Measurements from ENCODE around the gene ST6GAL1. TPM values are rescaled to one million over a fixed set of nuclear protein-coding genes. Genes with fewer than 3 reads are reported as not detected.

The ST6GAL1 gene
- polyA plus RNA-seq, 1 of the 3 experiments (the other 2 are of a cell fraction), result 3.9 TPM

DNA sequence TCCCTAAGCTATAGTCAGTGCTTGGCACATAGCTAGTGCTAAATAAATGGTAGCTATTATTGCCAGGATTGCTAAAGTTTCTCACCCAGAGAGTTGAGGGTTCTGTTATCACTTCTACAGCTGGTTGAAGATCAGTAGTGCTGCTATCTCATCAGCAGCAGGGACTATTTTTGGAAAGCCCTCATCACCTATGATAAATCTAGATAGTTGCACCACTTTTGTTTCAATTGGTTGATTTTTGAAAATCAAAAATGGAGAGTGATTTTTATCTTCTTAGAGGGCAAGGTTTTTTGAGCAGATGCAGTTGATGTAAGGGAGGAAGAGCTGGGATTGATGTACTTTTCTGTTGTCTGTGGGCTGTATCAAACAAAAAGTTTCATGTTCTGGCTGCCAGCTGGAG lies 101.6 kb downstream of the ST6GAL1 start:
- H3K9ac ChIP-seq, result no peak overlapping the region
- H3K27ac ChIP-seq (ENCODE audit: low read depth in 2 of 2, low read length in 1 of 2), result no peak overlapping the region
- no peaks in the 10 kb centered on the region for H3K27me3 ChIP-seq (ENCODE audit: insufficient read depth)
- no peaks in the 10 kb centered on the region for H3K36me3 ChIP-seq (replicated peaks in 1 of 2; ENCODE audit: control insufficient read depth in 1 of 2, insufficient read depth in 2 of 2, low read length in 1 of 2)
- no peak overlapping the region for H3K4me2 ChIP-seq
- TF ChIP-seq GABPA (IDR thresholded peaks at IDR 0.05; ENCODE audit: low read depth), result no peak
- TF ChIP-seq, protein P1, sequence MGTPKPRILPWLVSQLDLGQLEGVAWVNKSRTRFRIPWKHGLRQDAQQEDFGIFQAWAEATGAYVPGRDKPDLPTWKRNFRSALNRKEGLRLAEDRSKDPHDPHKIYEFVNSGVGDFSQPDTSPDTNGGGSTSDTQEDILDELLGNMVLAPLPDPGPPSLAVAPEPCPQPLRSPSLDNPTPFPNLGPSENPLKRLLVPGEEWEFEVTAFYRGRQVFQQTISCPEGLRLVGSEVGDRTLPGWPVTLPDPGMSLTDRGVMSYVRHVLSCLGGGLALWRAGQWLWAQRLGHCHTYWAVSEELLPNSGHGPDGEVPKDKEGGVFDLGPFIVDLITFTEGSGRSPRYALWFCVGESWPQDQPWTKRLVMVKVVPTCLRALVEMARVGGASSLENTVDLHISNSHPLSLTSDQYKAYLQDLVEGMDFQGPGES (IDR thresholded peaks at IDR 0.05; ENCODE audit: low read depth, low read length), result no peak
- TF ChIP-seq POLR2AphosphoS5 (IDR thresholded peaks at IDR 0.05; ENCODE audit: low read depth, low read length), result no peak
- no peak for TF ChIP-seq RCOR1 (IDR thresholded peaks at IDR 0.05; ENCODE audit: low read length)
- TF ChIP-seq YY1 (IDR thresholded peaks at IDR 0.05; ENCODE audit: low read depth), result no peak
- no peak for TF ChIP-seq JUND (IDR thresholded peaks at IDR 0.05)
- TF ChIP-seq, protein P2, sequence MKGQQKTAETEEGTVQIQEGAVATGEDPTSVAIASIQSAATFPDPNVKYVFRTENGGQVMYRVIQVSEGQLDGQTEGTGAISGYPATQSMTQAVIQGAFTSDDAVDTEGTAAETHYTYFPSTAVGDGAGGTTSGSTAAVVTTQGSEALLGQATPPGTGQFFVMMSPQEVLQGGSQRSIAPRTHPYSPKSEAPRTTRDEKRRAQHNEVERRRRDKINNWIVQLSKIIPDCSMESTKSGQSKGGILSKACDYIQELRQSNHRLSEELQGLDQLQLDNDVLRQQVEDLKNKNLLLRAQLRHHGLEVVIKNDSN (IDR thresholded peaks at IDR 0.05; ENCODE audit: borderline replicate concordance, low read depth), result no peak
- TF ChIP-seq, protein P3, sequence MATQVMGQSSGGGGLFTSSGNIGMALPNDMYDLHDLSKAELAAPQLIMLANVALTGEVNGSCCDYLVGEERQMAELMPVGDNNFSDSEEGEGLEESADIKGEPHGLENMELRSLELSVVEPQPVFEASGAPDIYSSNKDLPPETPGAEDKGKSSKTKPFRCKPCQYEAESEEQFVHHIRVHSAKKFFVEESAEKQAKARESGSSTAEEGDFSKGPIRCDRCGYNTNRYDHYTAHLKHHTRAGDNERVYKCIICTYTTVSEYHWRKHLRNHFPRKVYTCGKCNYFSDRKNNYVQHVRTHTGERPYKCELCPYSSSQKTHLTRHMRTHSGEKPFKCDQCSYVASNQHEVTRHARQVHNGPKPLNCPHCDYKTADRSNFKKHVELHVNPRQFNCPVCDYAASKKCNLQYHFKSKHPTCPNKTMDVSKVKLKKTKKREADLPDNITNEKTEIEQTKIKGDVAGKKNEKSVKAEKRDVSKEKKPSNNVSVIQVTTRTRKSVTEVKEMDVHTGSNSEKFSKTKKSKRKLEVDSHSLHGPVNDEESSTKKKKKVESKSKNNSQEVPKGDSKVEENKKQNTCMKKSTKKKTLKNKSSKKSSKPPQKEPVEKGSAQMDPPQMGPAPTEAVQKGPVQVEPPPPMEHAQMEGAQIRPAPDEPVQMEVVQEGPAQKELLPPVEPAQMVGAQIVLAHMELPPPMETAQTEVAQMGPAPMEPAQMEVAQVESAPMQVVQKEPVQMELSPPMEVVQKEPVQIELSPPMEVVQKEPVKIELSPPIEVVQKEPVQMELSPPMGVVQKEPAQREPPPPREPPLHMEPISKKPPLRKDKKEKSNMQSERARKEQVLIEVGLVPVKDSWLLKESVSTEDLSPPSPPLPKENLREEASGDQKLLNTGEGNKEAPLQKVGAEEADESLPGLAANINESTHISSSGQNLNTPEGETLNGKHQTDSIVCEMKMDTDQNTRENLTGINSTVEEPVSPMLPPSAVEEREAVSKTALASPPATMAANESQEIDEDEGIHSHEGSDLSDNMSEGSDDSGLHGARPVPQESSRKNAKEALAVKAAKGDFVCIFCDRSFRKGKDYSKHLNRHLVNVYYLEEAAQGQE (IDR thresholded peaks at IDR 0.05; ENCODE audit: low read depth, low read length), result no peak
- TF ChIP-seq EP300 (IDR thresholded peaks at IDR 0.05; ENCODE audit: borderline replicate concordance in 1 of 2, low read depth in 1 of 2, low read length in 1 of 2), result no peak
- H2AFZ ChIP-seq (ENCODE audit: low read depth), result no peak overlapping the region
- CTCF ChIA-PET, result interaction anchor here (1.1 to 1.7 kb wide), 3 partner anchors 14 to 183 kb away, joined by 3 to 5 read pairs (median 4); no protein-coding TSS in a partner anchor
- H3K9me2 ChIP-seq, result no peaks in the 10 kb centered on the region
- no peaks in the 10 kb centered on the region for H3K79me2 ChIP-seq (ENCODE audit: insufficient read depth)
- no peaks in the 10 kb centered on the region for H3K9me3 ChIP-seq
- H3K4me3 ChIP-seq (ENCODE audit: low read depth in 2 of 2, low read length in 1 of 2), result no peak overlapping the region
- H4K20me1 ChIP-seq (ENCODE audit: insufficient read depth), result no peaks in the 10 kb centered on the region
- no peaks in the 10 kb centered on the region for H3F3A ChIP-seq (replicated peaks; ENCODE audit: insufficient read depth)
- no peaks in the 10 kb centered on the region for H3K4me1 ChIP-seq (ENCODE audit: control insufficient read depth in 1 of 2, insufficient read depth in 2 of 2, low read depth in 1 of 2, low read length in 1 of 2)
- DNase-seq, result no peak
- POLR2A ChIA-PET, result no interaction called here

DNA sequence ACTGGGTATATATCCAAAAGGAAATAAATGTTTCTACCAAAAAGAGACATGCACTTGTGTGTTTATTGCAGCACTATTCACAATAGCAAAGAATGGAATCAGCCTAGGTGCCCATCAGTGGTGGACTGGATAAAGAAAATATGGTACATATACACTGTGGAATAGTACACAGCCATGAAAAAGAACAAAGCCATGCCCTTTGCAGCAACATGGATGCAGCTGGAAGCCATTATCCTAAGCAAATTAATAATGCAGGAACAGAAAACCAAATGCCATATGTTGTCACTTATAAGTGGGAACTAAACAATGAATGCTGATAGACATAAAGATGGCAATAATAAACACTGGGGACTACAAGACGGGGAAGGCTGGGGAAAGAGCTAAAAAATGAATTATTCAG lies 106.1 kb downstream of the ST6GAL1 start:
- no peaks in the 10 kb centered on the region for H3K27me3 ChIP-seq (ENCODE audit: insufficient read depth)
- DNase-seq, result no peak
- TF ChIP-seq YY1 (IDR thresholded peaks at IDR 0.05; ENCODE audit: low read depth) (no peak), EZH2phosphoT487 (IDR thresholded peaks at IDR 0.05; ENCODE audit: borderline replicate concordance, low read depth) (no peak), FOSL2 (IDR thresholded peaks at IDR 0.05; ENCODE audit: borderline replicate concordance, low read depth) (no peak), NFIC (IDR thresholded peaks at IDR 0.05; ENCODE audit: borderline replicate concordance) (no peak), GATA2 (CRISPR knock-in tag; IDR thresholded peaks at IDR 0.05) (no peak), MXI1 (IDR thresholded peaks at IDR 0.05; ENCODE audit: low read depth, low read length) (no peak), SMC3 (IDR thresholded peaks at IDR 0.05; ENCODE audit: low read depth, low read length) (no peak), RXRA (IDR thresholded peaks at IDR 0.05; ENCODE audit: borderline replicate concordance, low read depth) (no peak), RCOR1 (IDR thresholded peaks at IDR 0.05; ENCODE audit: low read length) (no peak)
- TF ChIP-seq, protein P1 (IDR thresholded peaks at IDR 0.05; ENCODE audit: low read depth, low read length), result no peak
- TF ChIP-seq, protein P4, sequence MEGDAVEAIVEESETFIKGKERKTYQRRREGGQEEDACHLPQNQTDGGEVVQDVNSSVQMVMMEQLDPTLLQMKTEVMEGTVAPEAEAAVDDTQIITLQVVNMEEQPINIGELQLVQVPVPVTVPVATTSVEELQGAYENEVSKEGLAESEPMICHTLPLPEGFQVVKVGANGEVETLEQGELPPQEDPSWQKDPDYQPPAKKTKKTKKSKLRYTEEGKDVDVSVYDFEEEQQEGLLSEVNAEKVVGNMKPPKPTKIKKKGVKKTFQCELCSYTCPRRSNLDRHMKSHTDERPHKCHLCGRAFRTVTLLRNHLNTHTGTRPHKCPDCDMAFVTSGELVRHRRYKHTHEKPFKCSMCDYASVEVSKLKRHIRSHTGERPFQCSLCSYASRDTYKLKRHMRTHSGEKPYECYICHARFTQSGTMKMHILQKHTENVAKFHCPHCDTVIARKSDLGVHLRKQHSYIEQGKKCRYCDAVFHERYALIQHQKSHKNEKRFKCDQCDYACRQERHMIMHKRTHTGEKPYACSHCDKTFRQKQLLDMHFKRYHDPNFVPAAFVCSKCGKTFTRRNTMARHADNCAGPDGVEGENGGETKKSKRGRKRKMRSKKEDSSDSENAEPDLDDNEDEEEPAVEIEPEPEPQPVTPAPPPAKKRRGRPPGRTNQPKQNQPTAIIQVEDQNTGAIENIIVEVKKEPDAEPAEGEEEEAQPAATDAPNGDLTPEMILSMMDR (IDR thresholded peaks at IDR 0.05), result no peak

More for the DNA sequence above, 106.1 kb downstream of the ST6GAL1 start:
- WGBS (ENCODE audit: low lambda C conversion rate), result 48% methylated on average over 1 of the region's 1 CpG
- Histone ChIP-seq H3K4me2 (no peak overlapping the region), H3K9me3 (no peaks in the 10 kb centered on the region), H3K4me3 (ENCODE audit: low read depth in 2 of 2, low read length in 1 of 2) (no peak overlapping the region), H3K4me1 (ENCODE audit: control insufficient read depth in 1 of 2, insufficient read depth in 2 of 2, low read depth in 1 of 2, low read length in 1 of 2) (no peaks in the 10 kb centered on the region), H3F3A (replicated peaks; ENCODE audit: insufficient read depth) (no peaks in the 10 kb centered on the region), H3K9ac (no peak overlapping the region), H2AFZ (ENCODE audit: low read depth) (no peak overlapping the region), H4K20me1 (ENCODE audit: insufficient read depth) (no peaks in the 10 kb centered on the region), H3K9me2 (no peaks in the 10 kb centered on the region), H3K36me3 (replicated peaks in 1 of 2; ENCODE audit: control insufficient read depth in 1 of 2, insufficient read depth in 2 of 2, low read length in 1 of 2) (no peaks in the 10 kb centered on the region), H3K79me2 (ENCODE audit: insufficient read depth) (no peaks in the 10 kb centered on the region), H3K27ac (ENCODE audit: low read depth in 2 of 2, low read length in 1 of 2) (no peak overlapping the region)
- ChIA-PET POLR2A (no interaction called here), CTCF (no interaction called here)

Measured in SK-N-SH (cell line).